Activated CD8-positive, alpha-beta T cell treated with anti-CD3 and anti-CD28 coated beads for 36 hours (primary cell): Measurements from ENCODE around the gene NNMT. TPM values are rescaled to one million over a fixed set of nuclear protein-coding genes. Genes with fewer than 3 reads are reported as not detected.

Experiments
- ATAC-seq: fragments of 200-7000 bp; cut with Tn5 transposase; one replicate; pipeline ENCODE4 v1.10.0; 2021; ENCODE audit warnings: mild to moderate bottlenecking, moderate library complexity
- CTCF ChIA-PET: fragments of 350-600 bp; sonication (Branson Sonifier 250); formaldehyde crosslinking; loops from one replicate; lab custom pipeline; 2021; ENCODE audit warnings: antibody characterized with exemption; lab: Charles Lee
- POLR2A ChIA-PET: fragments of 350-600 bp; sonication (Branson Sonifier 250); formaldehyde crosslinking; loops from one replicate; lab custom pipeline; 2021; ENCODE audit warnings: antibody characterized with exemption; lab: Charles Lee
- DNase-seq: peaks from one replicate; pipeline ENCODE4 v3.0.0-alpha.2; 2020
- H3K27ac Mint-ChIP-seq: one replicate; pipeline ENCODE4 v1.8.0; 2021; ENCODE audit warnings: mild to moderate bottlenecking, mixed read lengths
- H3K27me3 Mint-ChIP-seq: one replicate; pipeline ENCODE4 v1.8.0; 2021; ENCODE audit warnings: mixed read lengths
- H3K36me3 Mint-ChIP-seq: one replicate; pipeline ENCODE4 v1.8.0; 2021; ENCODE audit warnings: low read depth, mixed read lengths
- H3K4me1 Mint-ChIP-seq: one replicate; pipeline ENCODE4 v1.8.0; 2021; ENCODE audit warnings: low read depth, mixed read lengths
- H3K4me3 Mint-ChIP-seq: one replicate; pipeline ENCODE4 v1.8.0; 2021; ENCODE audit warnings: mild to moderate bottlenecking, moderate library complexity, mixed read lengths
- H3K9me3 Mint-ChIP-seq: one replicate; pipeline ENCODE4 v1.8.0; 2021; ENCODE audit warnings: mixed read lengths
- intact Hi-C: fragments of 100-400 bp; cut with micrococcal nuclease; formaldehyde crosslinking; loops from one replicate; pipeline ENCODE4 v1.10.0; 2022
- total RNA-seq, 2 experiments: library from RNA; stranded (reverse); gene quantifications; one replicate each; pipeline ENCODE4 v1.2.3, GENCODE V29; 2021
- TF ChIP-seq, protein P1 (sequence below): fragments of 200-600 bp; IDR thresholded peaks from one replicate; pipeline ENCODE4 v1.8.0; 2022; ENCODE audit warnings: antibody characterized with exemption, mild to moderate bottlenecking

Gene NNMT
- total RNA-seq, 2 experiments from 2014 or later: not detected

DNA sequence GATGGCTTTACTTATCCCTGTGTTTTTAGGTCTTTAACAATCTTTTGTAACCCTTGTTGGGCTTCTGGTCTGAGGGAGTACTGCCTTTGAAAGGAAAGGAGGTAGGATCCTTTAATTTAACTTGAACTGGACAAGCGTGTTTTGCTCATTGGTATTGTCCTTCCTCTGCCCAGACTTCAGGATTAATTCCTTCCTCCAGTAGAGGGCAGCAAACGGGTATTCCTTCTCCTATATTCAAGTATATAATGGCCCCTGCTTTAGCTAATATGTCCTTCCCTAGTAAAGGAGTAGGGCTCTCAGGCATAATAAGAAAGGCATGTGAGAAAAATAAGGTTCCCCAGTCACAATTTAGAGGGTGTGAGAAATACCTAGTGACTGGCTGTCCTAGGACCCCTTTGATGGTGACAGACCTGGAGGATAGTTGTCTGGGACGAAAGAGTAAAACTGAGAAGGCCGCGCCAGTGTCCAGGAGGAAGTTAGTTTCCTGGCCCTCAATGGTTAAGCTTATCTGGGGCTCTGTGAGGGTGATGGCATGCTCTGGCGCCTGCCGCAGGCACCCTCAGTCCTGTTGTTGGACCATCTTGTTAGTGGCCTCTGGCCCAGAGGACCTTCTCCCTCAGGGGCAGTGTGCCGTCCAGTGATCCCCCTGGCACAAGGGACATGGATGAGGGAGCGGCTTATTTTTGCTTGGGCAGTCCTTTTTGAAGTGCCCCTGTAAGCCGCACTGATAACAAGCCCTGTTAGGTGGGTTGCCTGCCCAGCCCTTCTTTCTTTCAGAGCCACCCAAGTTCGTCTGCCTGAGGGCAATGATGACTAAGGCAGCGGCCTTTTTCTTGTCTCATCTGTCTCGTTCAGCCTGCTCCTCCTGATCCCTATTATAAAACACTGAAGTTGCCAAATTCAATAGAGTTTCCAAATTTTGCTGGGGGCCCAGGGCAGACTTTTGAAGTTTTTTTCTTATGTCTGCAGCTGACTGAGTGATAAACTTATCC lies 52.3 kb downstream of the NNMT start:
- CTCF ChIA-PET: interaction anchor here (0.7 kb wide), 1 partner anchor 31 kb away, joined by 4 read pairs; no protein-coding TSS in a partner anchor
- ATAC-seq (no peak), DNase-seq (peak; percentile 49)
- no peaks in the 10 kb centered on the region for H3K36me3 Mint-ChIP-seq
- TF ChIP-seq, protein P1, sequence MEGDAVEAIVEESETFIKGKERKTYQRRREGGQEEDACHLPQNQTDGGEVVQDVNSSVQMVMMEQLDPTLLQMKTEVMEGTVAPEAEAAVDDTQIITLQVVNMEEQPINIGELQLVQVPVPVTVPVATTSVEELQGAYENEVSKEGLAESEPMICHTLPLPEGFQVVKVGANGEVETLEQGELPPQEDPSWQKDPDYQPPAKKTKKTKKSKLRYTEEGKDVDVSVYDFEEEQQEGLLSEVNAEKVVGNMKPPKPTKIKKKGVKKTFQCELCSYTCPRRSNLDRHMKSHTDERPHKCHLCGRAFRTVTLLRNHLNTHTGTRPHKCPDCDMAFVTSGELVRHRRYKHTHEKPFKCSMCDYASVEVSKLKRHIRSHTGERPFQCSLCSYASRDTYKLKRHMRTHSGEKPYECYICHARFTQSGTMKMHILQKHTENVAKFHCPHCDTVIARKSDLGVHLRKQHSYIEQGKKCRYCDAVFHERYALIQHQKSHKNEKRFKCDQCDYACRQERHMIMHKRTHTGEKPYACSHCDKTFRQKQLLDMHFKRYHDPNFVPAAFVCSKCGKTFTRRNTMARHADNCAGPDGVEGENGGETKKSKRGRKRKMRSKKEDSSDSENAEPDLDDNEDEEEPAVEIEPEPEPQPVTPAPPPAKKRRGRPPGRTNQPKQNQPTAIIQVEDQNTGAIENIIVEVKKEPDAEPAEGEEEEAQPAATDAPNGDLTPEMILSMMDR: peak; percentile 69
- POLR2A ChIA-PET: no interaction called here
- intact Hi-C loops: loop anchor here (10.0 kb wide), 1 partner anchor 266 kb away; no protein-coding TSS in a partner anchor
- H3K27ac Mint-ChIP-seq: no peak overlapping the region
- peaks cover under 1% of the 10 kb centered on the region for H3K27me3 Mint-ChIP-seq
- H3K4me3 Mint-ChIP-seq: no peak overlapping the region
- peaks cover 4% of the 10 kb centered on the region for H3K4me1 Mint-ChIP-seq
- H3K9me3 Mint-ChIP-seq: no peaks in the 10 kb centered on the region

GRCh38 chr11:114350022-114350421 lies 53.8 kb downstream of the NNMT start:
- no peaks in the 10 kb centered on the region for H3K9me3 Mint-ChIP-seq
- H3K4me3 Mint-ChIP-seq: no peak overlapping the region
- CTCF ChIA-PET: no interaction called here
- intact Hi-C loops: no loop called here
- POLR2A ChIA-PET: no interaction called here
- H3K27ac Mint-ChIP-seq: no peak overlapping the region
- peaks cover 4% of the 10 kb centered on the region for H3K4me1 Mint-ChIP-seq
- ATAC-seq (no peak), DNase-seq (no peak)
- H3K36me3 Mint-ChIP-seq: no peaks in the 10 kb centered on the region
- H3K27me3 Mint-ChIP-seq: peaks cover 2% of the 10 kb centered on the region
- TF ChIP-seq, protein P1: no peak

GRCh38 chr11:114353443-114353842 lies 57.2 kb downstream of the NNMT start:
- Mint-ChIP-seq H3K4me3 (no peak overlapping the region), H3K4me1 (no peaks in the 10 kb centered on the region), H3K9me3 (no peaks in the 10 kb centered on the region), H3K36me3 (no peaks in the 10 kb centered on the region), H3K27ac (no peak overlapping the region), H3K27me3 (peaks cover 5% of the 10 kb centered on the region)
- TF ChIP-seq, protein P1: no peak
- intact Hi-C loops: no loop called here
- DNase-seq (no peak), ATAC-seq (no peak)
- ChIA-PET CTCF (no interaction called here), POLR2A (no interaction called here)

- Mint-ChIP-seq H3K36me3 (no peaks in the 10 kb centered on the region), H3K9me3 (no peaks in the 10 kb centered on the region), H3K27ac (no peak overlapping the region), H3K4me1 (no peaks in the 10 kb centered on the region), H3K27me3 (peaks cover 5% of the 10 kb centered on the region), H3K4me3 (no peak overlapping the region)
- ChIA-PET CTCF (no interaction called here), POLR2A (no interaction called here)
- TF ChIP-seq, protein P1: no peak
- ATAC-seq (no peak), DNase-seq (no peak)
- intact Hi-C loops: no loop called here
Observed at GRCh38 chr11:114354076-114354475, 57.9 kb downstream of the NNMT start.

GRCh38 chr11:114358716-114359115 lies 62.5 kb downstream of the NNMT start:
- H3K27ac Mint-ChIP-seq: no peak overlapping the region
- no peaks in the 10 kb centered on the region for H3K36me3 Mint-ChIP-seq
- POLR2A ChIA-PET: no interaction called here
- intact Hi-C loops: no loop called here
- H3K27me3 Mint-ChIP-seq: peaks cover 4% of the 10 kb centered on the region
- ATAC-seq (no peak), DNase-seq (no peak)
- TF ChIP-seq, protein P1: no peak
- H3K4me1 Mint-ChIP-seq: no peaks in the 10 kb centered on the region
- H3K4me3 Mint-ChIP-seq: no peak overlapping the region
- H3K9me3 Mint-ChIP-seq: no peaks in the 10 kb centered on the region
- CTCF ChIA-PET: interaction anchor here (0.9 kb wide), 1 partner anchor 12 kb away, joined by 3 read pairs; no protein-coding TSS in a partner anchor
